ENCODE results near the gene CLEC18A. TPM values are rescaled to one million over a fixed set of nuclear protein-coding genes. Genes with fewer than 3 reads are reported as not detected.

Gene CLEC18A
- total and polyA plus RNA-seq, 2 donors (not counting 1 experiment from before 2014, with no cell fraction given) = 0.52 to 2.2 TPM

GRCh38 chr16:69935740-69936139 lies 15.4 kb upstream of the CLEC18A start:
- Mint-ChIP-seq H3K9me3 (ENCODE audit: insufficient read depth) (no peaks in the 10 kb centered on the region), H3K27me3 (no peaks in the 10 kb centered on the region), H3K4me3 (no peak overlapping the region), H3K27ac (no peak overlapping the region), H3K4me1 (no peaks in the 10 kb centered on the region)
- WGBS (ENCODE audit: insufficient coverage) = 96% methylated on average over 10 of the region's 10 CpGs
- no peaks in the 10 kb centered on the region for H3K4me1 ChIP-seq (ENCODE audit: control insufficient read depth in 2 of 2, insufficient read depth in 2 of 2, low read length in 2 of 2)
- H3K4me2 ChIP-seq (replicated peaks; ENCODE audit: low read depth, low read length, poor library complexity, severe bottlenecking) = no peak overlapping the region
- H3K79me2 ChIP-seq (ENCODE audit: control insufficient read depth, insufficient read depth, low read length) = no peaks in the 10 kb centered on the region
- H2AFZ ChIP-seq (ENCODE audit: insufficient read depth, low read depth, low read length, poor library complexity, severe bottlenecking) = no peak overlapping the region
- no peak for ATAC-seq (ENCODE audit: low read depth)
- H3K9me3 ChIP-seq (ENCODE audit: control extremely low read depth in 1 of 3, control insufficient read depth in 2 of 3, insufficient read depth in 1 of 3, low read length in 2 of 3) = no peaks in the 10 kb centered on the region
- no peaks in the 10 kb centered on the region for H3K27me3 ChIP-seq (replicated peaks in 1 of 4; ENCODE audit: control extremely low read depth in 1 of 4, control insufficient read depth in 3 of 4, insufficient read depth in 4 of 4, low read length in 3 of 4)
- H3K27ac ChIP-seq (ENCODE audit: low read length in 2 of 2) = no peak overlapping the region
- no peaks in the 10 kb centered on the region for H4K20me1 ChIP-seq (ENCODE audit: control insufficient read depth, insufficient read depth, low read length, poor library complexity, severe bottlenecking)
- ChIA-PET POLR2A (no interaction called here), CTCF (interaction anchor here (1.4 kb wide), 1 partner anchor 8 kb away, joined by 3 read pairs; no protein-coding TSS in a partner anchor)
- H3K4me3 ChIP-seq (ENCODE audit: control extremely low read depth in 1 of 5, extremely low read depth in 1 of 5, insufficient read depth in 1 of 5, low read depth in 2 of 5, low read length in 4 of 5) = no peak overlapping the region
- TF ChIP-seq, protein P1, sequence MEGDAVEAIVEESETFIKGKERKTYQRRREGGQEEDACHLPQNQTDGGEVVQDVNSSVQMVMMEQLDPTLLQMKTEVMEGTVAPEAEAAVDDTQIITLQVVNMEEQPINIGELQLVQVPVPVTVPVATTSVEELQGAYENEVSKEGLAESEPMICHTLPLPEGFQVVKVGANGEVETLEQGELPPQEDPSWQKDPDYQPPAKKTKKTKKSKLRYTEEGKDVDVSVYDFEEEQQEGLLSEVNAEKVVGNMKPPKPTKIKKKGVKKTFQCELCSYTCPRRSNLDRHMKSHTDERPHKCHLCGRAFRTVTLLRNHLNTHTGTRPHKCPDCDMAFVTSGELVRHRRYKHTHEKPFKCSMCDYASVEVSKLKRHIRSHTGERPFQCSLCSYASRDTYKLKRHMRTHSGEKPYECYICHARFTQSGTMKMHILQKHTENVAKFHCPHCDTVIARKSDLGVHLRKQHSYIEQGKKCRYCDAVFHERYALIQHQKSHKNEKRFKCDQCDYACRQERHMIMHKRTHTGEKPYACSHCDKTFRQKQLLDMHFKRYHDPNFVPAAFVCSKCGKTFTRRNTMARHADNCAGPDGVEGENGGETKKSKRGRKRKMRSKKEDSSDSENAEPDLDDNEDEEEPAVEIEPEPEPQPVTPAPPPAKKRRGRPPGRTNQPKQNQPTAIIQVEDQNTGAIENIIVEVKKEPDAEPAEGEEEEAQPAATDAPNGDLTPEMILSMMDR (IDR thresholded peaks at IDR 0.05) = no peak
- TF ChIP-seq EZH2 (IDR thresholded peaks at IDR 0.05; ENCODE audit: borderline replicate concordance, insufficient read depth, low read depth, low read length, poor library complexity, severe bottlenecking) = no peak
- intact Hi-C loops (cut with micrococcal nuclease) = no loop called here
- DNase-seq = no peak
- no peak overlapping the region for H3K9ac ChIP-seq (ENCODE audit: low read length)
- H3K36me3 ChIP-seq (replicated peaks in 1 of 2; ENCODE audit: control extremely low read depth in 1 of 2, control insufficient read depth in 1 of 2, extremely low read depth in 1 of 2, insufficient read depth in 2 of 2, low read length in 1 of 2) = peaks cover 1 to 97% of the 10 kb centered on the region in 2 experiments

DNA sequence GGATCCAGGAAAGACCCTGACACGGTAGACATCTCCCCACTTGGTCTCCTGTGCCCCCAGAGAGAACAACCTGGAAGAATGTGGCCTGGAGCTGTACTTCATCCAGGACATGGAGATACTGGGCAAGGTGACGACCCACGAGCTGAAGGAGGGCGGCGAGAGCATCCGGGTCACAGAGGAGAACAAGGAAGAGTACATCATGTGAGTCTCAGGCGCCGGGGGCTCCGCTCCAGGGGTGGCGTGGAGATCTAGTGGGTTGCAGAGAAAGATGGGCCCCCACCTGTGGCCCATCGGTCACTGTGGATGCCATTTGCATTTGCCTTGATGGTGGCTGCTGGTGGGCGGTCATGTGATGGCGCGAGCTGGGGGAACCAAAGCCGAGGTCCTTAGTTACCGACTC lies 14.9 kb upstream of the CLEC18A start:
- TF ChIP-seq, protein P1 (IDR thresholded peaks at IDR 0.05) = no peak
- no peak for TF ChIP-seq EZH2 (IDR thresholded peaks at IDR 0.05; ENCODE audit: borderline replicate concordance, insufficient read depth, low read depth, low read length, poor library complexity, severe bottlenecking)
- ATAC-seq (ENCODE audit: low read depth) = no peak
- no peak overlapping the region for H3K9ac ChIP-seq (ENCODE audit: low read length)
- no peak overlapping the region for H2AFZ ChIP-seq (ENCODE audit: insufficient read depth, low read depth, low read length, poor library complexity, severe bottlenecking)
- DNase-seq = no peak
- H3K9me3 ChIP-seq (ENCODE audit: control extremely low read depth in 1 of 3, control insufficient read depth in 2 of 3, insufficient read depth in 1 of 3, low read length in 2 of 3) = no peaks in the 10 kb centered on the region
- H3K9me3 Mint-ChIP-seq (ENCODE audit: insufficient read depth) = no peaks in the 10 kb centered on the region
- H3K79me2 ChIP-seq (ENCODE audit: control insufficient read depth, insufficient read depth, low read length) = no peaks in the 10 kb centered on the region
- peaks cover 1 to 97% of the 10 kb centered on the region in 2 experiments for H3K36me3 ChIP-seq (replicated peaks in 1 of 2; ENCODE audit: control extremely low read depth in 1 of 2, control insufficient read depth in 1 of 2, extremely low read depth in 1 of 2, insufficient read depth in 2 of 2, low read length in 1 of 2)
- H3K4me3 ChIP-seq (ENCODE audit: control extremely low read depth in 1 of 5, extremely low read depth in 1 of 5, insufficient read depth in 1 of 5, low read depth in 2 of 5, low read length in 4 of 5) = no peak overlapping the region
- CTCF ChIA-PET = interaction anchor here (1.4 kb wide), 1 partner anchor 8 kb away, joined by 3 read pairs; no protein-coding TSS in a partner anchor
- no peak overlapping the region for H3K4me2 ChIP-seq (replicated peaks; ENCODE audit: low read depth, low read length, poor library complexity, severe bottlenecking)
- no peaks in the 10 kb centered on the region for H3K4me1 ChIP-seq (ENCODE audit: control insufficient read depth in 2 of 2, insufficient read depth in 2 of 2, low read length in 2 of 2)
- no peak overlapping the region for H3K4me3 Mint-ChIP-seq
- intact Hi-C loops (cut with micrococcal nuclease) = no loop called here
- H3K27me3 Mint-ChIP-seq = no peaks in the 10 kb centered on the region
- POLR2A ChIA-PET = no interaction called here
- H4K20me1 ChIP-seq (ENCODE audit: control insufficient read depth, insufficient read depth, low read length, poor library complexity, severe bottlenecking) = no peaks in the 10 kb centered on the region
- no peak overlapping the region for H3K27ac ChIP-seq (ENCODE audit: low read length in 2 of 2)
- H3K27ac Mint-ChIP-seq = no peak overlapping the region
- no peaks in the 10 kb centered on the region for H3K4me1 Mint-ChIP-seq
- 95% methylated on average over 16 of the region's 16 CpGs for WGBS (ENCODE audit: insufficient coverage)
- no peaks in the 10 kb centered on the region for H3K27me3 ChIP-seq (replicated peaks in 1 of 4; ENCODE audit: control extremely low read depth in 1 of 4, control insufficient read depth in 3 of 4, insufficient read depth in 4 of 4, low read length in 3 of 4)

Measured in B cell (primary cell).